GM12878 (cell line): ENCODE results near the gene MPC2. TPM values are rescaled to one million over a fixed set of nuclear protein-coding genes. Genes with fewer than 3 reads are reported as not detected.

Experiments
- ATAC-seq: fragments of 200-7000 bp; cut with Tn5 transposase; 3 replicates; pipeline ENCODE4 v1.9.1; 2020; ENCODE audit warnings: mild to moderate bottlenecking, moderate library complexity
- BruUV-seq: library from RNA; stranded (reverse); fragments of 400-500 nt; replicated peaks from 2 replicates; lab custom pipeline; 2021; lab: Mats Ljungman, UMichigan
- CTCF ChIA-PET: fragments of 300-600 bp; sonication (Branson Sonifier 250); formaldehyde crosslinking; extraction: SDS; loops from one replicate; lab custom pipeline; 2021; ENCODE audit warnings: inconsistent platforms; lab: Yijun Ruan, JAX
- POLR2A ChIA-PET: fragments of 350-600 bp; formaldehyde crosslinking; extraction: SDS; loops from one replicate; lab custom pipeline; 2021; ENCODE audit warnings: inconsistent platforms; lab: Charles Lee
- RAD21 ChIA-PET: fragments of 300-600 bp; sonication (Branson Sonifier 250); formaldehyde crosslinking; loops from one replicate; lab custom pipeline; 2023; ENCODE audit warnings: antibody characterized with exemption; ENCODE audit not compliant: unreplicated experiment; lab: Charles Lee
- SMC1A ChIA-PET: fragments of 300-600 bp; sonication (Branson Sonifier 250); formaldehyde crosslinking; loops from one replicate; lab custom pipeline; 2023; ENCODE audit not compliant: unreplicated experiment, uncharacterized antibody; lab: Charles Lee
- DNase-seq: peaks from one replicate; pipeline ENCODE4 v3.0.0-alpha.2; 2011; ENCODE audit warnings: low read depth, low spot score
- FAIRE-seq: peaks from 3 replicates; lab custom pipeline; 2011; peaks lifted over from hg19 to GRCh38; lab: Jason Lieb, UNC
- H2AFZ ChIP-seq: 2 replicates; pipeline ENCODE4 v1.6.0; 2011; ENCODE audit warnings: low read depth, low read length, control low read depth; ENCODE audit not compliant: control insufficient read depth
- H3K27ac ChIP-seq: 2 replicates; pipeline ENCODE4 v1.5.1; 2011; ENCODE audit warnings: control low read depth; ENCODE audit not compliant: control insufficient read depth, insufficient read depth
- H3K27me3 ChIP-seq, 2 experiments: replicated peaks in 1 of 2; 2 replicates each; pipeline versions ENCODE4 v1.6.0 to v1.6.1; 2011; ENCODE audit warnings: low read length in 1 of 2; ENCODE audit not compliant: control insufficient read depth in 2 of 2, insufficient read depth in 2 of 2
- H3K36me3 ChIP-seq, 2 experiments: 2 replicates each; pipeline ENCODE4 v1.5.1; 2011; ENCODE audit warnings: low read length in 1 of 2; ENCODE audit not compliant: control insufficient read depth in 2 of 2, insufficient read depth in 2 of 2
- H3K4me1 ChIP-seq: 2 replicates; pipeline ENCODE4 v1.6.1; 2011; ENCODE audit warnings: mild to moderate bottlenecking, low read length, moderate library complexity, mixed read lengths; ENCODE audit not compliant: control insufficient read depth, insufficient read depth
- H3K4me2 ChIP-seq: 2 replicates; pipeline ENCODE4 v1.6.0; 2011; ENCODE audit warnings: control low read depth; ENCODE audit not compliant: control insufficient read depth, insufficient read depth
- H3K4me3 ChIP-seq: fragments of 200-600 bp; sonication (generic); 2 replicates; pipeline ENCODE4 v1.5.1; 2016
- H3K79me2 ChIP-seq: 2 replicates; pipeline ENCODE4 v1.6.0; 2011; ENCODE audit warnings: low read length; ENCODE audit not compliant: control insufficient read depth, insufficient read depth
- H3K9ac ChIP-seq: 2 replicates; pipeline ENCODE4 v1.8.0; 2011; ENCODE audit warnings: low read length, control low read depth, mixed read lengths; ENCODE audit not compliant: control insufficient read depth, insufficient read depth
- H3K9me3 ChIP-seq: replicated peaks from 3 replicates; pipeline ENCODE4 v1.5.1; 2011; ENCODE audit warnings: mild to moderate bottlenecking, low read length; ENCODE audit not compliant: control insufficient read depth, insufficient read depth
- H4K20me1 ChIP-seq: 2 replicates; pipeline ENCODE4 v1.6.0; 2011; ENCODE audit not compliant: control insufficient read depth, insufficient read depth
- BMI1 ChIP-seq: fragments of 450-650 bp; IDR thresholded peaks from 2 replicates; pipeline ENCODE4 v1.6.1; 2016; ENCODE audit warnings: mild to moderate bottlenecking, moderate library complexity, borderline replicate concordance
- CBX3 ChIP-seq: fragments of 200-600 bp; sonication (generic); IDR thresholded peaks from 2 replicates; pipeline ENCODE4 v1.6.1; 2016; ENCODE audit warnings: low read depth, borderline replicate concordance
- FOS ChIP-seq: IDR thresholded peaks from 3 replicates; pipeline ENCODE4 v1.6.1; 2011; ENCODE audit warnings: borderline replicate concordance; ENCODE audit not compliant: insufficient read length; ENCODE audit errors: extremely low read depth
- MTA2 ChIP-seq: fragments of 450-650 bp; IDR thresholded peaks from 2 replicates; pipeline ENCODE4 v1.6.1; 2016; ENCODE audit warnings: low read depth, mild to moderate bottlenecking, moderate library complexity
- RFX5 ChIP-seq: IDR thresholded peaks from 2 replicates; pipeline ENCODE4 v1.6.1; 2011; ENCODE audit warnings: low read depth, low read length, improper control_type of control experiment
- RUNX3 ChIP-seq: IDR thresholded peaks from 2 replicates; pipeline ENCODE4 v1.6.1; 2012; ENCODE audit warnings: low read length, inconsistent platforms
- SIN3A ChIP-seq: IDR thresholded peaks from 2 replicates; pipeline ENCODE4 v1.6.1; 2012; ENCODE audit warnings: low read depth, low read length, improper control_type of control experiment
- SIX5 ChIP-seq: IDR thresholded peaks from 2 replicates; pipeline ENCODE4 v1.6.1; 2011; ENCODE audit warnings: mild to moderate bottlenecking, low read depth, low read length, moderate library complexity; ENCODE audit not compliant: severe bottlenecking
- SMAD5 ChIP-seq: IDR thresholded peaks from 2 replicates; pipeline ENCODE4 v1.6.1; 2016; ENCODE audit warnings: antibody characterized with exemption, low read depth
- SRF ChIP-seq, 2 experiments: IDR thresholded peaks; 2 replicates each; pipeline ENCODE4 v1.6.1; 2011; ENCODE audit warnings: low read depth in 2 of 2, low read length in 2 of 2, mild to moderate bottlenecking in 1 of 2, moderate library complexity in 1 of 2
- STAT1 ChIP-seq: fragments of 450-650 bp; conservative IDR thresholded peaks from 2 replicates; pipeline ENCODE4 v1.6.1; 2014; ENCODE audit warnings: antibody characterized with exemption, mild to moderate bottlenecking
- WGBS: methylation state at CpG from one replicate; pipeline ENCODE4 v1.1.6; 2016; ENCODE audit warnings: low lambda C conversion rate; ENCODE audit not compliant: insufficient replicate concordance, insufficient coverage; ENCODE audit errors: missing lambda C conversion rate; 5-methylcytosine and 5-hydroxymethylcytosine counted together
- in situ Hi-C: fragments of 300-500 bp; cut with MboI; formaldehyde crosslinking; loops from 9 replicates; pipeline ENCODE4 v1.14.3; 2018; ENCODE audit warnings: mixed read lengths
- intact Hi-C: fragments of 100-400 bp; cut with micrococcal nuclease; formaldehyde crosslinking; loops from one replicate; pipeline ENCODE4 v1.14.2; 2022; ENCODE audit not compliant: unreplicated experiment
- polyA plus RNA-seq, 11 experiments: library from polyadenylated mRNA; depleted of rRNA in 4 of 11; unstranded in 6 of 11; stranded (reverse) in 5 of 11; fragments of >200 nt; fragmentation: Nextera tagmentation in 4 of 11; fragmentation: Illumina TruSeq in 1 of 11; extraction: Ambion mirVana in 4 of 11; extraction: Trizol in 1 of 11; gene quantifications; 1 replicate in 1 of 11; 2 replicates in 10 of 11; pipeline versions ENCODE4 v1.2.1 to v1.2.3, GENCODE V29; 2011 to 2016; ENCODE audit warnings: inconsistent platforms in 2 of 11, missing spikeins in 2 of 11, low read depth in 1 of 11
- total RNA-seq, 4 experiments: library from RNA; depleted of rRNA in 3 of 4; stranded (reverse); fragments of >200 nt in 3 of 4; fragmentation: Illumina TruSeq in 1 of 4; extraction: Trizol in 1 of 4; gene quantifications; 2 replicates each; pipeline versions ENCODE4 v1.2.1 to v1.2.3, GENCODE V29; 2013 to 2021
- TF ChIP-seq, protein P1 (sequence below): fragments of 450-650 bp; IDR thresholded peaks from 2 replicates; pipeline ENCODE4 v1.6.1; 2014; ENCODE audit warnings: mild to moderate bottlenecking
- TF ChIP-seq, protein P2 (sequence below): IDR thresholded peaks from 2 replicates; pipeline ENCODE4 v1.6.1; 2012; ENCODE audit warnings: low read depth, low read length, improper control_type of control experiment

The MPC2 gene
- total and polyA plus RNA-seq, 10 of the 15 experiments (the other 5 are each of a cell fraction or from before 2014, with no cell fraction given), result 22.5 to 164 (median 63.3) TPM

DNA sequence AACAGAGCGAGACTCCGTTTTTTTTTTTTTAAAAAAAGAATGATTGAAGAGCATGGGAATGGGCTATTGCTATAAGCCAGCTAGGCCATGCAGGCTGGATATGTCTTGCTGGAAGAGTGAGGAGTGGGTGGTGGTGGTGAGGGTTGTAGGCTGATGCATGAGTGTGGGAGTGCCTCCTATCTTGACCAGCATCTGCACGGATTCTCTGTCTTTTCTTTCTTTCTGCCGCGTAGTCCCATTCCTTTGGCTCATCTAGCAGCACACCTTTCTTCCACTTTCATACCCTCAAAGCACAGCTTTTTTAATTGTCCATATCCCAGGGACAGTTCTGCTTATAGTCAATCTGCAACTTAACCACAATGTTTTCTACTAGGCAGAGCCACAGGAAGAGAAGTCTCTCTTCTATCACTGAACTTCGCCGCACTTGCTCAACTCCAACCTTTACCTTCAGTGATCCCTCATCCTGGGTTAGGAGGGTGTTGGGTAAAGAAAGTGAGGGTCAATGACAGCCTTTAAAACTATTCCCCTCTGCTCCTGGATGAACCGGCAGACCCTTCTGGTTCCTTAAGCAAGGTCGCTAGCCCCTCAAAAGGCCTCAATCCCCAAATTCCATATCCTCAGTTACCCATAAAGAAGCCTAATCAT lies 38.2 kb downstream of the MPC2 start:
- no TSS peak for BruUV-seq
- Histone ChIP-seq H3K4me1 (peaks cover 10% of the 10 kb centered on the region), H3K36me3 (no peaks in the 10 kb centered on the region), H3K27ac (no peak overlapping the region), H3K9ac (no peak overlapping the region), H3K4me3 (no peak overlapping the region), H2AFZ (no peak overlapping the region), H3K27me3 (no peaks in the 10 kb centered on the region), H3K9me3 (no peaks in the 10 kb centered on the region), H3K79me2 (no peaks in the 10 kb centered on the region), H4K20me1 (no peaks in the 10 kb centered on the region), H3K4me2 (peak overlapping the region; percentile 49; the same call in 1 of the 2 replicates)
- ChIA-PET CTCF (interaction anchor here (1.4 kb wide), 1 partner anchor 29 kb away, joined by 4 read pairs; no protein-coding TSS in a partner anchor), SMC1A (no interaction called here), POLR2A (interaction anchor here (0.7 kb wide), 1 partner anchor 56 kb away, joined by 3 read pairs; no protein-coding TSS in a partner anchor), RAD21 (interaction anchor here (1.0 kb wide), 1 partner anchor 184 kb away, joined by 4 read pairs; no protein-coding TSS in a partner anchor)
- TF ChIP-seq MTA2 (no peak), SIN3A (no peak), SIX5 (no peak), RUNX3 (peak; percentile 31; the same call in 1 of the 2 replicates)
- FAIRE-seq (peak; percentile 75), DNase-seq (no peak), ATAC-seq (no peak; the same call in 2 of the 3 replicates)
- in situ Hi-C loops (no loop called here), intact Hi-C loops (no loop called here)
- 76% methylated on average over 9 of the region's 9 CpGs for WGBS

DNA sequence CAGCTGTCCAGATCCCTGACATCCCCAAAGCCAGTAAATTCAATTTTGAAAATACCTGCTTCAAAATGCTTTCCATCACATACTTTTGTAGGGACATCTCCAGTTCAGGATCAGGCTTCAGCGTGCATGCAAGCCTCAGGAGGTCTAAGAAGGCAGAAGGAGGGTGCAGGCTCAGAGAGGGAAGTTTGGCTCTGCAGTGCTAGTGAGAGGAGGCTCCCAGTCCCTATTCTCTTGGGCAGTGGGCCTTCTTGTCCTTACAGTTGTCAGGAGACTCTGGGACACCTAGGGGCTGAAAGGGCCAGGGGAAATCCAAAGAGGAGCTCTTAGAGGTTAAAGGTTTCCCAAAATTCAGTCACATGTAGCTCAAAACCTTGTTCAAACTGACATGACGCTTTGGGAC lies 43.1 kb downstream of the MPC2 start:
- intact Hi-C loops, result no loop called here
- TF ChIP-seq SMAD5 (no peak), FOS (no peak), SRF (IDR thresholded peaks at IDR 0.05; ENCODE audit: low read depth in 2 of 2, low read length in 2 of 2) (no peak), BMI1 (no peak), STAT1 (no peak), RFX5 (no peak), CBX3 (no peak)
- TF ChIP-seq, protein P1, sequence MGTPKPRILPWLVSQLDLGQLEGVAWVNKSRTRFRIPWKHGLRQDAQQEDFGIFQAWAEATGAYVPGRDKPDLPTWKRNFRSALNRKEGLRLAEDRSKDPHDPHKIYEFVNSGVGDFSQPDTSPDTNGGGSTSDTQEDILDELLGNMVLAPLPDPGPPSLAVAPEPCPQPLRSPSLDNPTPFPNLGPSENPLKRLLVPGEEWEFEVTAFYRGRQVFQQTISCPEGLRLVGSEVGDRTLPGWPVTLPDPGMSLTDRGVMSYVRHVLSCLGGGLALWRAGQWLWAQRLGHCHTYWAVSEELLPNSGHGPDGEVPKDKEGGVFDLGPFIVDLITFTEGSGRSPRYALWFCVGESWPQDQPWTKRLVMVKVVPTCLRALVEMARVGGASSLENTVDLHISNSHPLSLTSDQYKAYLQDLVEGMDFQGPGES, result no peak
- TF ChIP-seq, protein P2, sequence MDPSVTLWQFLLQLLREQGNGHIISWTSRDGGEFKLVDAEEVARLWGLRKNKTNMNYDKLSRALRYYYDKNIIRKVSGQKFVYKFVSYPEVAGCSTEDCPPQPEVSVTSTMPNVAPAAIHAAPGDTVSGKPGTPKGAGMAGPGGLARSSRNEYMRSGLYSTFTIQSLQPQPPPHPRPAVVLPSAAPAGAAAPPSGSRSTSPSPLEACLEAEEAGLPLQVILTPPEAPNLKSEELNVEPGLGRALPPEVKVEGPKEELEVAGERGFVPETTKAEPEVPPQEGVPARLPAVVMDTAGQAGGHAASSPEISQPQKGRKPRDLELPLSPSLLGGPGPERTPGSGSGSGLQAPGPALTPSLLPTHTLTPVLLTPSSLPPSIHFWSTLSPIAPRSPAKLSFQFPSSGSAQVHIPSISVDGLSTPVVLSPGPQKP, result no peak

More for the DNA sequence above, 43.1 kb downstream of the MPC2 start:
- no peak for DNase-seq
- Histone ChIP-seq H3K79me2 (no peaks in the 10 kb centered on the region), H4K20me1 (no peaks in the 10 kb centered on the region), H3K36me3 (no peaks in the 10 kb centered on the region), H3K9me3 (no peaks in the 10 kb centered on the region), H2AFZ (no peak overlapping the region), H3K4me1 (peaks cover 2% of the 10 kb centered on the region; the same call in 1 of the 2 replicates), H3K9ac (no peak overlapping the region), H3K27ac (no peak overlapping the region), H3K4me2 (no peak overlapping the region), H3K27me3 (no peaks in the 10 kb centered on the region), H3K4me3 (no peak overlapping the region)
- ATAC-seq, result no peak
- in situ Hi-C loops, result no loop called here
- no TSS peak for BruUV-seq
- ChIA-PET POLR2A (interaction anchor here (0.6 kb wide), 1 partner anchor 45 kb away, joined by 6 read pairs; no protein-coding TSS in a partner anchor), SMC1A (interaction anchor here (0.7 to 2.1 kb wide), 4 partner anchors 11 to 189 kb away, joined by 3 to 6 read pairs (median 4); no protein-coding TSS in a partner anchor), CTCF (interaction anchor here (0.6 to 2.6 kb wide), 4 partner anchors 9 to 188 kb away, joined by 3 to 15 read pairs (median 3); no protein-coding TSS in a partner anchor), RAD21 (no interaction called here)
- 24% methylated on average over 2 of the region's 2 CpGs for WGBS
- FAIRE-seq, result no peak
